ENCODE results near the gene PPM1H.

PPM1H gene

GRCh38 chr12:62736596-62736995 lies 198.4 kb downstream of the PPM1H start:
- DNase-seq (ENCODE audit: low spot score) = no peak

- DNase-seq (ENCODE audit: low spot score) = peak; percentile 37
These were observed 202.0 kb downstream of the PPM1H start for GRCh38 chr12:62732861-62733427.

GRCh38 chr12:62731055-62731820 lies 203.7 kb downstream of the PPM1H start:
- DNase-seq (ENCODE audit: low spot score) = peak; percentile 71

DNA sequence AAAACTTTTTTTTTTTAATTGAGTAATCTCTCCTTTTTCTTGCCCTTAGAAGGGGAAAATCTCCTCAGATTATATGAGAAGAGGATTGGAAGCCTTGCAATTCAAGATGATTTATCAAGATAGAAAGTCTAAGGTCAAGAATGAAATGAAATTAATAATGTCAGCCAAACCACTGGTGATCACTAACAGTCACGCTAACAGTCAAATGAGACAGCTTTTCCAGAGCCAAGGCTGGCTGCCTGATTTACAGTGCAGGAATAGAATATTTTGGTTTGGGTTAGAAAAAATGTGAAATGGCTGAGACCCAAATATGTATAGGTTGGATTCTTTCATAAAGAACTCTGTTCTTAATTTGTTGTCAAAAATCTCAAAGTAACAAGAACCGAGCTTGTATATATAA lies 204.3 kb downstream of the PPM1H start:
- DNase-seq (ENCODE audit: low spot score) = peak; percentile 52

- peak; percentile 55 for DNase-seq (ENCODE audit: low spot score)
These were observed 205.1 kb downstream of the PPM1H start for GRCh38 chr12:62729579-62730544.

GRCh38 chr12:62728741-62729140 lies 206.2 kb downstream of the PPM1H start:
- no peak for DNase-seq (ENCODE audit: low spot score)

- DNase-seq (ENCODE audit: low spot score) = peak; percentile 66
These were observed 208.4 kb downstream of the PPM1H start for GRCh38 chr12:62726471-62726980.

DNA sequence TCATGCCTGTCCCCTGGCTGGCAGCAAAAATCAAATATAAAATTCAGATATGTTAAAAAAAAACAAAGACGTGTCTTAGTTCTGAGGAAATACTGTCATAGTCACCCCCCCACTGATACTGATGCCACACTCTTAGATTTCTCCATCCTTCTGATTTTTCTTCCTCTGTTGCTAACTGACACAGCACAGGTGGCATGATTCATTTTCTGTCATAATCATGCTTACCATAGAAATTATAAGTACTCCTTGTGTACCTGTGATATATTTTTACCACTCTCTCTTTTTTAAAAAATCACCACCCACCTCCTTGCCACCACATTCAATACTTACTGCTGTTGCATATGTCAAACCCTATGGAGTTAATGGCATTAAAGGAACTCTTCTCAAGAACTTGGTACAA lies 209.2 kb downstream of the PPM1H start:
- DNase-seq (ENCODE audit: low spot score) = no peak

GRCh38 chr12:62724947-62725451 lies 210.0 kb downstream of the PPM1H start:
- DNase-seq (ENCODE audit: low spot score) = peak; percentile 84

DNA sequence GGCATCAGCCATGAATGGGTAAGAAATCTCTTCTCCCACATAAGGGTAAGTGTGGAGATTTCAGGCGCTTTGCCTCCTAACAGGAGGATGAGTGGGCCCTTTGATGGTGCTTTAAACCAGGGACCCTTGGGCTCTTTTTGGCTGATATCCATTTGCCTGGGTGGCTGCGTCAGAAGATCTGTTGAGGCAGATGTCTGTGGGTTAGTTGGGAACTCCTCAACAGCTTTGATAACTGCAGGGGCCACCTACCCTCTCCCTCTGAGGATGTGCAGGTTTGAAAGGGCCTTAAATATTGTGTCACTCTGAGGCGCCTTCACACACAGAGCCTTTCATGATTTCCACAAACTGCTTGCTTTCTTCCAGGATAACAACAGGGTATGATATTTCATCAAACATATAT lies 210.7 kb downstream of the PPM1H start:
- peak; percentile 34 for DNase-seq (ENCODE audit: low spot score)

DNA sequence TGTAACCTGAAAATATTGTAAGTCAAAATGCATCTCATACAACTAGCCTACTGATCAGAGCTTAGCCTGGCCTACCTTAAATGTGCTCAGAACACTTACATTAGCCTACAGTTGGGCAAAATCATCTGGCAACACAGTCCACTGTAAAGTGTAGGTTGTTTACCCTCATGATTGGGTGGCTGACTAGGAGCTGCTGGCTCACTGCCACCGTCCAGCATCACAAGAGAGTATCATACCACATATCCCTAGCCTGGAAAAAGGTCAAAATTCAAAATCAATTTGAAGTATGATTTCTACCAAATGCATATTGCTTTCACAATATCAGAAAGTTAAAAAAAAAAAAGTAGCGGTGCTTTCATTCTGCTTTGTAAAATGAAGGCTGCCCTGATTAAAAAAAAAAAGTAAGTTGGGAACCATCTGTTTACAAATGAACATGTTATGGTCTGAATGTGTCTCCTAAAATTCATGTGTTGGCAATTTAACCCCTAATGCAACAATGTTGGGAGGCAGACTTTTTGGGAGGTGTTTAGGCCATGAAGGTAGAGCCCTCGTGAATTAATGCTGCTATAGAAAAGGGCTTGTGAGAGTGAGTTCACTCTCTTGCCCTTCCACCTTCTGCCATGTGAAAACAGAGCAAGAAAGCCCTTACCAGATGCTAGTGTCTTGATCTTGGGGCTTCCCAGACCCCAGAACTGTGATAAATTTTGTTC lies 211.8 kb downstream of the PPM1H start:
- DNase-seq (ENCODE audit: low spot score) = peak; percentile 57

- DNase-seq (ENCODE audit: low spot score) = peak; percentile 82
These were observed 214.2 kb downstream of the PPM1H start for GRCh38 chr12:62720661-62721330.

DNA sequence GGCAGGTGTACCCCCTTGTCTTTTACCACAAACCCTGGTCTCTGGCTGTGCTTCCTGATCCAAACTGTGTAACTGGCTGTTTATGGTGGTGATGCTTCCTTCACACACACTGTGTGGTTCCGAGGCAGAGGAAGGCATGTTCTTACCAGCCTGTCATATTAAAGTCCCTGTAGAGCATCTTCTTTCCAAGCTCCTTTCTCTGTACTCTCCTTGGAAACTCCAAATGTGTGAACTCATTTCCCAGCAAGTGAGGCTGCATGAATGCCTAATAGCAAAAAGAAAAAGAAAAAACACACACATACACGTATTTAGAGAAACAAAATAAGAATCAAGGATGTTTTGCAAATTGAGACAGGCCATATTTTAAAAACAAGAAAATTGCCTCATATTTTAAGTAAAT lies 214.9 kb downstream of the PPM1H start:
- peak; percentile 27 for DNase-seq (ENCODE audit: low spot score)

DNA sequence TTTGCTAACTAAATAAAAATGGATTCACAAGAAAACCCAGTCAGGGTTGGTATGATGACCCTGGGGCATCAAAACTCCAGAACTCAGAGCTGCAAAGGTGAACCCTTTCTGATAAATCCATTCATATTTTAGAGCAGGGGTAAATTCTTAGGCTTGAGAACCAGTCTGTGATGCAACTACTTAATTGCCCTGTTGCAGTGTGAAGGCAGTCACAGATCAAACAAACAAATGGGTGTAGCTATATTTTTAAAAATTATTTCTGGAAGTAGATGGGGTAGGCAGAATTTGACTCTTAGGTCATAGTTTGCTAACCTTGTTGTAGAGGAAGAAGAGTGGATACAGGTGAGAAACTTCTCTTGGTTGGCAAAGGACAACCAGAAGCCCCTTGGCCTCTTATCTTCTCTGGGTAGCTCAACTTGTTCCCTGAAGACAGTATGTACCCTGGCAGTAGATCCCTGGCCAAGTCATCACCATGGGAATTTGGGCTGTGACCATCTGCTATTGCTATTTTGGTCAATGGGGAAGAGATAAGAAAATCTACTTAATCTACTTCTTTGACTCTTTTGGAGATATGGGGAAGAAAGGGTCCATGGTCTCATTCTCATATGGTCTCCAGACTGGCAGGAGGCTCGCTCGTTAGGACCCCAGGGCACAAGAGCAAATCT lies 216.1 kb downstream of the PPM1H start:
- peak; percentile 88 for DNase-seq (ENCODE audit: low spot score)

DNA sequence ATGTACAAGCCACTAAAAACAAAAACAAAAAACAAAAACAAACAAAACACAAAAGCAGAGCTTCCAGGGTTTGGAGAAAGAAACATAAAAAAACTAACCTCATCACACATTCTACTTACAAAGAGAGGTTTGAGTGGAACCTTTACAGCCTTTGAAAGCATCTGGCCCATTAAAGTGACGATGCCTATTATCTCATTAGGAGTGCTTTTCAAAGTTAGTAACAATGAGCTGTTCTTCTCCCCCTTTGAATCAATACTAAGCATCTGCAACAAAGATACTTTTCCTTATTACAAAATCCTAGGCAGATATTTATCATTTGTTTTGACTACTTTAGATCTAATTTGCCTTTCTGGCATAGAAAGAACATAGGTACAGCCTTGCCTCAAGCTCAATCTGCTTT lies 217.3 kb downstream of the PPM1H start:
- DNase-seq (ENCODE audit: low spot score) = peak; percentile 62

GRCh38 chr12:62716866-62717525 lies 218.0 kb downstream of the PPM1H start:
- peak; percentile 81 for DNase-seq (ENCODE audit: low spot score)

- DNase-seq (ENCODE audit: low spot score) = no peak
These were observed 218.9 kb downstream of the PPM1H start for GRCh38 chr12:62716037-62716436.

GRCh38 chr12:62714774-62715721 lies 219.9 kb downstream of the PPM1H start:
- peak; percentile 75 for DNase-seq (ENCODE audit: low spot score)
